ENCODE results near the gene PRUNE2. TPM values are rescaled to one million over a fixed set of nuclear protein-coding genes. Genes with fewer than 3 reads are reported as not detected.

PRUNE2 gene
- total RNA-seq, 6 donors from 2014 or later, result 5.6 to 20.4 (median 8.8) TPM

DNA sequence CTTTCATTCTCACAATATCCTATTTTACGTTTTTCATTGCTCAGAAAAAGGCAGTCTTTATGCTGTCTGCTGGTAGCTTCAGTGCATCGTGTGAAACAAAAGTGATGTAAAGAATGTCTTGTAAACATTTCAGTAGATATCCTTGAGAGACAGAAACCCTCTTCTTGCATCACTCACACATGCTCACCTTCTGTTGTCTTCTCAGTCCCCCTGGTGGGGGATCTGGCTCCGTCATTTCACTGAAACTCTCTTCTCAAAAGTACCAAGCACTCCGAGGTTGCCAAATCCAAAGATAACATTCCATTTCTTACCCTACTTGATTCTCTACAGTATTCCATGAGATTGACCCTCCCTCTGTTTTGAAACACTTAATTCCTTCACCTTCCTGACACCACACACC is 187.7 kb downstream of the PRUNE2 start:
- H3K27me3 ChIP-seq, result no peaks in the 10 kb centered on the region
- H3K4me3 ChIP-seq, result no peak overlapping the region
- no peak overlapping the region for H3K27ac ChIP-seq
- TF ChIP-seq POLR2AphosphoS5 (IDR thresholded peaks at IDR 0.05), result no peak
- TF ChIP-seq POLR2A (IDR thresholded peaks at IDR 0.05), result no peak
- TF ChIP-seq EP300 (IDR thresholded peaks at IDR 0.05), result no peak
- TF ChIP-seq, protein P1, sequence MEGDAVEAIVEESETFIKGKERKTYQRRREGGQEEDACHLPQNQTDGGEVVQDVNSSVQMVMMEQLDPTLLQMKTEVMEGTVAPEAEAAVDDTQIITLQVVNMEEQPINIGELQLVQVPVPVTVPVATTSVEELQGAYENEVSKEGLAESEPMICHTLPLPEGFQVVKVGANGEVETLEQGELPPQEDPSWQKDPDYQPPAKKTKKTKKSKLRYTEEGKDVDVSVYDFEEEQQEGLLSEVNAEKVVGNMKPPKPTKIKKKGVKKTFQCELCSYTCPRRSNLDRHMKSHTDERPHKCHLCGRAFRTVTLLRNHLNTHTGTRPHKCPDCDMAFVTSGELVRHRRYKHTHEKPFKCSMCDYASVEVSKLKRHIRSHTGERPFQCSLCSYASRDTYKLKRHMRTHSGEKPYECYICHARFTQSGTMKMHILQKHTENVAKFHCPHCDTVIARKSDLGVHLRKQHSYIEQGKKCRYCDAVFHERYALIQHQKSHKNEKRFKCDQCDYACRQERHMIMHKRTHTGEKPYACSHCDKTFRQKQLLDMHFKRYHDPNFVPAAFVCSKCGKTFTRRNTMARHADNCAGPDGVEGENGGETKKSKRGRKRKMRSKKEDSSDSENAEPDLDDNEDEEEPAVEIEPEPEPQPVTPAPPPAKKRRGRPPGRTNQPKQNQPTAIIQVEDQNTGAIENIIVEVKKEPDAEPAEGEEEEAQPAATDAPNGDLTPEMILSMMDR (IDR thresholded peaks at IDR 0.05), result no peak
- ATAC-seq (ENCODE audit: low FRiP score in 2 of 2) (no peak), DNase-seq (no peak)
- no peaks in the 10 kb centered on the region for H3K9me3 ChIP-seq
- no peaks in the 10 kb centered on the region for H3K36me3 ChIP-seq
- 77 to 79% methylated on average over 4 of the region's 4 CpGs for WGBS, 2 donors
- H3K4me1 ChIP-seq, result no peaks in the 10 kb centered on the region

DNA sequence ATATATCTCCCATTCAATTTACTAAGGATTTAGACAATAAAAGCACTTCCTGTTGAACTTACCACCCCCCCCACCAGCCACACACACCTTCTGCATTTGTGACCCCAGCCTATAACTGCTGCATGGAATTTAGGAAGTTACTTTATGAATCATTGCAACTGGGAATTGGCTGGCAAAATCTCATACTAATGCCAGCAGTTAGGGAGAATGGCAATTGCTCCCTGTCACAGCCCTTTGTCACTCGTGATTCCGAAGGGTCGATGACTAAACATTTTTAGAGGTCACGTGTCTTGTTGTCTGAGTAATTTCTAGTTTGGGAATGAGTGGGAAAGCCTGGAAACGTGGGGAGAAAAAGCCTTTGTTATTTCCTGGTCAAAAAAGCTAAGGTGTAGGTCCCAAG is 188.3 kb downstream of the PRUNE2 start:
- no peaks in the 10 kb centered on the region for H3K9me3 ChIP-seq
- no peak for TF ChIP-seq POLR2AphosphoS5 (IDR thresholded peaks at IDR 0.05)
- TF ChIP-seq, protein P1 (IDR thresholded peaks at IDR 0.05), result no peak
- no peak for TF ChIP-seq POLR2A (IDR thresholded peaks at IDR 0.05)
- no peak for TF ChIP-seq EP300 (IDR thresholded peaks at IDR 0.05)
- WGBS, 2 donors, result 45 to 49% methylated on average over 5 of the region's 5 CpGs
- no peaks in the 10 kb centered on the region for H3K4me1 ChIP-seq
- ATAC-seq (ENCODE audit: low FRiP score in 2 of 2) (peak in 1 of 2 donors; percentile 52), DNase-seq (no peak)
- H3K27me3 ChIP-seq, result no peaks in the 10 kb centered on the region
- no peaks in the 10 kb centered on the region for H3K36me3 ChIP-seq
- H3K27ac ChIP-seq, result no peak overlapping the region
- no peak overlapping the region for H3K4me3 ChIP-seq

DNA sequence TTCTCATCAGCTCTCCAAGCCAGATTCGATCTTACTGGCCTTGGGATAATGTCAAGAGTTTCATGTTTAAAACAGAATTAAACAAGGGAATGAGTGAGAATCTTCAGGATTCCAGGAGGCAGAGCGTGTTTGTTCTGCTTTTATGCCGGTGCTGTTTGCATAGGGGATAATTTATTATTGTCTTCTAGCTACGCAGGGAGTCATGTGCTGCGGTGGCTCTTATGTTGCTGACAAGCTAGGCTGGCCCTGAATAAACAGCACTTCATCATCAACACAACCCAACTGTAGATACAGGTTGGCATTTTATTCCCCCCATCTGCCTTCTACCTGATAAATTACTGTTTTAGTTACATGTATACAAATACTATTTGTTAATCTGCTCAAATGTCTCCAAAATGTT is 188.7 kb downstream of the PRUNE2 start:
- 41 to 43% methylated on average over 5 of the region's 5 CpGs for WGBS, 2 donors
- no peak overlapping the region for H3K4me3 ChIP-seq
- DNase-seq (no peak), ATAC-seq (ENCODE audit: low FRiP score in 2 of 2) (no peak)
- H3K4me1 ChIP-seq, result no peaks in the 10 kb centered on the region
- H3K36me3 ChIP-seq, result no peaks in the 10 kb centered on the region
- TF ChIP-seq, protein P1 (IDR thresholded peaks at IDR 0.05), result no peak
- H3K9me3 ChIP-seq, result no peaks in the 10 kb centered on the region
- H3K27ac ChIP-seq, result no peak overlapping the region
- no peaks in the 10 kb centered on the region for H3K27me3 ChIP-seq

DNA sequence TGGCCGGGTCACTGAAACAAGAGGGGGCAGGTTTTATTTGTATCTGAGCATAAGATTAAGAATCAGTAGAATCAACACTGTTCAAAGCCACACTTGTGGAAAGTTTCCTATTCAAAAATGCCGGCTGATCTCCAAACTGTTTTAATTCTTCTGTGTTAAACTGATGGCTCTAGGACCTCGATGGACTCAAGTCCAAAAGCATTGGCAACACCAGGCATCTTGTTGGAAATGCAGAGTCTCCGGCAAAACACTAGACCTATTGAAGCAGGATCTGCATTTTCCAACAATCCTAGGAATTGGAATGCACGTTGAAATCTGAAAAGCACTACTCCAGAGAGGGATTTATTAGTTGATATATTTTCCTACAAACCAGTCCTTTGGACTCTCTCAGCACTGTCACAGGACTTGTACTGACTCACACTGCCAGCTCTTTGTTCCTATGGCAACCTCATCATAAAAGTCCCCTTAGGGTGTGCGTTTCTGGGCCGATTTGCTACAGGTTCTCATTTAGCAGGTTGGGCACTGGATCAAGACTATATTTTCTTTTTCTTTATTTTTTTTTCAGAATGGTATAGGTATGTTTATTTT is 189.7 kb downstream of the PRUNE2 start:
- TF ChIP-seq EP300 (IDR thresholded peaks at IDR 0.05) (no peak), POLR2A (IDR thresholded peaks at IDR 0.05) (no peak), POLR2AphosphoS5 (IDR thresholded peaks at IDR 0.05) (no peak)
- TF ChIP-seq, protein P1 (IDR thresholded peaks at IDR 0.05), result no peak
- Histone ChIP-seq H3K36me3 (no peaks in the 10 kb centered on the region), H3K4me3 (no peak overlapping the region), H3K27ac (no peak overlapping the region), H3K27me3 (no peaks in the 10 kb centered on the region), H3K9me3 (no peaks in the 10 kb centered on the region), H3K4me1 (no peaks in the 10 kb centered on the region)
- 73 to 78% methylated on average over 7 of the region's 7 CpGs for WGBS, 2 donors
- ATAC-seq (ENCODE audit: low FRiP score in 2 of 2), result no peak
- DNase-seq, result no peak

DNA sequence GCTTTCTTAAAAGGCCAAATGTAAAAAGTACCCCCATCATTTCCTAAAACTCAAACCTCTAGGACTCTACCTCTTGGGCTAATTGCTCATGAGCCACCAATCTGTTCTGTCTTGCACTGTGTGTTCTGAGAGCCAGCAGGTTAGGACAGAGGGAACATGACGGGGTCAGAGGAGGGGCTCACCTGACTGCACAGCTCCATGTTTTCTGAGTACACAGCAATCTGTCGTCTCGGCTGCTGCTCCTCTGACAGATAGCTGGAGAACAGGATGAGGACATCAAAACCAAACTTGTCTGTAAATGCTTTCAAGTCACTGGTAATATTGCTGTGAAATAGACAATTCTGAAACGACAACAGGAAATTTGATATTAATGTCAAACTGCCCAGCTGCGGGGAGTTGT is 192.5 kb downstream of the PRUNE2 start:
- Histone ChIP-seq H3K27me3 (no peaks in the 10 kb centered on the region), H3K9me3 (no peaks in the 10 kb centered on the region), H3K27ac (no peak overlapping the region), H3K4me3 (no peak overlapping the region), H3K36me3 (no peaks in the 10 kb centered on the region), H3K4me1 (no peaks in the 10 kb centered on the region)
- no peak for DNase-seq
- 64 to 68% methylated on average over 5 of the region's 5 CpGs for WGBS, 2 donors
- TF ChIP-seq POLR2AphosphoS5 (IDR thresholded peaks at IDR 0.05), result no peak
- no peak for TF ChIP-seq POLR2A (IDR thresholded peaks at IDR 0.05)
- no peak for TF ChIP-seq EP300 (IDR thresholded peaks at IDR 0.05)
- TF ChIP-seq, protein P1 (IDR thresholded peaks at IDR 0.05), result no peak
- ATAC-seq (ENCODE audit: low FRiP score in 2 of 2), result no peak

Data from upper lobe of left lung (tissue), 6 donors.